Lower leg skin (tissue), 4 donors: ENCODE measurements around the gene OR10A4. TPM values are rescaled to one million over a fixed set of nuclear protein-coding genes. Genes with fewer than 3 reads are reported as not detected.

Experiments used
- DNase-seq, 2 donors: peaks; one replicate each; pipeline ENCODE4 v3.0.0-alpha.2; 2019; ENCODE audit warnings: low spot score in 2 of 2
- H3K4me3 ChIP-seq: fragments of 200-600 bp; sonication (generic); 2 replicates; pipeline ENCODE4 v1.5.1; 2017; ENCODE audit warnings: mild to moderate bottlenecking, low read depth; ENCODE audit not compliant: poor library complexity, severe bottlenecking
- POLR2A ChIP-seq, 2 donors: fragments of 450-650 bp; IDR thresholded peaks; one replicate each; pipeline ENCODE4 v1.6.1; 2016 to 2017; ENCODE audit warnings: antibody characterized with exemption in 2 of 2, mild to moderate bottlenecking in 1 of 2, moderate library complexity in 1 of 2
- WGBS, 2 donors: methylation state at CpG; one replicate each; pipeline ENCODE4 v1.1.5; 2018; 5-methylcytosine and 5-hydroxymethylcytosine counted together
- intact Hi-C: fragments of 100-400 bp; cut with DNase I; formaldehyde crosslinking; loops from one replicate; pipeline ENCODE4 v1.15.0; 2023; ENCODE audit warnings: low total_unique reads
- total RNA-seq, 4 donors: library from RNA; depleted of rRNA; stranded (reverse); fragments of >200 nt; gene quantifications; one replicate each; pipeline ENCODE4 v1.1.0, GENCODE V29; 2016
- TF ChIP-seq, protein P1 (sequence below), 3 donors: fragments of 450-650 bp; IDR thresholded peaks; one replicate each; pipeline ENCODE4 v1.5.1; 2016; ENCODE audit warnings: antibody characterized with exemption in 3 of 3, mild to moderate bottlenecking in 3 of 3, moderate library complexity in 2 of 3

Gene OR10A4
- total RNA-seq, 4 donors from 2014 or later = not detected

- TF ChIP-seq, protein P1, sequence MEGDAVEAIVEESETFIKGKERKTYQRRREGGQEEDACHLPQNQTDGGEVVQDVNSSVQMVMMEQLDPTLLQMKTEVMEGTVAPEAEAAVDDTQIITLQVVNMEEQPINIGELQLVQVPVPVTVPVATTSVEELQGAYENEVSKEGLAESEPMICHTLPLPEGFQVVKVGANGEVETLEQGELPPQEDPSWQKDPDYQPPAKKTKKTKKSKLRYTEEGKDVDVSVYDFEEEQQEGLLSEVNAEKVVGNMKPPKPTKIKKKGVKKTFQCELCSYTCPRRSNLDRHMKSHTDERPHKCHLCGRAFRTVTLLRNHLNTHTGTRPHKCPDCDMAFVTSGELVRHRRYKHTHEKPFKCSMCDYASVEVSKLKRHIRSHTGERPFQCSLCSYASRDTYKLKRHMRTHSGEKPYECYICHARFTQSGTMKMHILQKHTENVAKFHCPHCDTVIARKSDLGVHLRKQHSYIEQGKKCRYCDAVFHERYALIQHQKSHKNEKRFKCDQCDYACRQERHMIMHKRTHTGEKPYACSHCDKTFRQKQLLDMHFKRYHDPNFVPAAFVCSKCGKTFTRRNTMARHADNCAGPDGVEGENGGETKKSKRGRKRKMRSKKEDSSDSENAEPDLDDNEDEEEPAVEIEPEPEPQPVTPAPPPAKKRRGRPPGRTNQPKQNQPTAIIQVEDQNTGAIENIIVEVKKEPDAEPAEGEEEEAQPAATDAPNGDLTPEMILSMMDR (IDR thresholded peaks at IDR 0.05) = no peak
- TF ChIP-seq POLR2A (IDR thresholded peaks at IDR 0.05) = no peak
- no peak for DNase-seq
- 84 to 94% methylated on average over 4 of the region's 4 CpGs for WGBS, 2 donors
- intact Hi-C loops = no loop called here
- H3K4me3 ChIP-seq = no peak overlapping the region
These were observed 12.4 kb downstream of the OR10A4 start for GRCh38 chr11:6888830-6889229.

- no peak overlapping the region for H3K4me3 ChIP-seq
- TF ChIP-seq, protein P1 (IDR thresholded peaks at IDR 0.05) = no peak
- TF ChIP-seq POLR2A (IDR thresholded peaks at IDR 0.05) = no peak
- no peak for DNase-seq
- WGBS, 2 donors = 84 to 96% methylated on average over 1 of the region's 1 CpG
- intact Hi-C loops = no loop called here
These were observed 13.4 kb downstream of the OR10A4 start for GRCh38 chr11:6889835-6890234.

GRCh38 chr11:6892400-6892799, 16.0 kb downstream of the OR10A4 start, which contains the start of gene OR2D2:
TSS of gene OR2D2 (minus strand) at chr11:6892500. CDS start at chr11:6892500, 0 bp downstream.
- TF ChIP-seq, protein P1 (IDR thresholded peaks at IDR 0.05) = no peak
- no peak for TF ChIP-seq POLR2A (IDR thresholded peaks at IDR 0.05)
- intact Hi-C loops = no loop called here
- 76 to 93% methylated on average over 2 of the region's 2 CpGs for WGBS, 2 donors

GRCh38 chr11:6894097-6894496, 17.7 kb downstream of the OR10A4 start:
- TF ChIP-seq, protein P1 (IDR thresholded peaks at IDR 0.05) = no peak
- no peak for TF ChIP-seq POLR2A (IDR thresholded peaks at IDR 0.05)
- intact Hi-C loops = no loop called here
- DNase-seq = no peak
- no peak overlapping the region for H3K4me3 ChIP-seq

More at GRCh38 chr11:6892400-6892799, 16.0 kb downstream of the OR10A4 start, which contains the start of gene OR2D2:
- H3K4me3 ChIP-seq = no peak within 1 kb of the TSS
- no peak for DNase-seq

GRCh38 chr11:6895010-6895409, 18.6 kb downstream of the OR10A4 start:
- DNase-seq = no peak
- no peak for TF ChIP-seq POLR2A (IDR thresholded peaks at IDR 0.05)
- TF ChIP-seq, protein P1 (IDR thresholded peaks at IDR 0.05) = no peak
- no peak overlapping the region for H3K4me3 ChIP-seq
- intact Hi-C loops = no loop called here

GRCh38 chr11:6898911-6899310, 22.5 kb downstream of the OR10A4 start:
- DNase-seq = no peak
- no peak for TF ChIP-seq POLR2A (IDR thresholded peaks at IDR 0.05)
- TF ChIP-seq, protein P1 (IDR thresholded peaks at IDR 0.05) = no peak
- no peak overlapping the region for H3K4me3 ChIP-seq
- intact Hi-C loops = no loop called here
- 60 to 61% methylated on average over 1 of the region's 1 CpG for WGBS, 2 donors
